ENCODE data around the gene PPDPF. TPM values are rescaled to one million over a fixed set of nuclear protein-coding genes. Genes with fewer than 3 reads are reported as not detected.

PPDPF gene
- total RNA-seq, 2 donors from 2014 or later: 138 to 185 TPM

GRCh38 chr20:63544958-63545516, 24.5 kb downstream of the PPDPF start:
- Histone ChIP-seq H3K4me3 (no peak overlapping the region), H3K4me1 (no peaks in the 10 kb centered on the region), H3K27ac (no peak overlapping the region), H3K36me3 (no peaks in the 10 kb centered on the region), H3K27me3 (no peaks in the 10 kb centered on the region), H3K9me3 (no peaks in the 10 kb centered on the region)
- no peak for DNase-seq (ENCODE audit: low spot score)
- no peak for TF ChIP-seq CTCF (IDR thresholded peaks at IDR 0.05)

GRCh38 chr20:63545814-63546213, 25.2 kb downstream of the PPDPF start:
- TF ChIP-seq CTCF (IDR thresholded peaks at IDR 0.05): no peak
- no peaks in the 10 kb centered on the region for H3K4me1 ChIP-seq
- no peak overlapping the region for H3K27ac ChIP-seq
- no peak overlapping the region for H3K4me3 ChIP-seq
- no peaks in the 10 kb centered on the region for H3K9me3 ChIP-seq
- no peaks in the 10 kb centered on the region for H3K36me3 ChIP-seq
- no peak for DNase-seq (ENCODE audit: low spot score)
- no peaks in the 10 kb centered on the region for H3K27me3 ChIP-seq

GRCh38 chr20:63546256-63546955, 25.8 kb downstream of the PPDPF start:
- H3K27ac ChIP-seq: no peak overlapping the region
- H3K36me3 ChIP-seq: no peaks in the 10 kb centered on the region
- TF ChIP-seq CTCF (IDR thresholded peaks at IDR 0.05): no peak
- DNase-seq (ENCODE audit: low spot score): no peak
- no peaks in the 10 kb centered on the region for H3K4me1 ChIP-seq
- no peaks in the 10 kb centered on the region for H3K9me3 ChIP-seq
- H3K27me3 ChIP-seq: no peaks in the 10 kb centered on the region
- H3K4me3 ChIP-seq: no peak overlapping the region

GRCh38 chr20:63546956-63547724, 26.6 kb downstream of the PPDPF start:
- Histone ChIP-seq H3K4me1 (no peaks in the 10 kb centered on the region), H3K9me3 (no peaks in the 10 kb centered on the region), H3K27ac (no peak overlapping the region), H3K4me3 (no peak overlapping the region), H3K36me3 (no peaks in the 10 kb centered on the region), H3K27me3 (no peaks in the 10 kb centered on the region)
- no peak for DNase-seq (ENCODE audit: low spot score)
- TF ChIP-seq CTCF (IDR thresholded peaks at IDR 0.05): no peak

- H3K36me3 ChIP-seq: no peaks in the 10 kb centered on the region
- peaks cover 0 to 1% of the 10 kb centered on the region in 2 donors for H3K4me1 ChIP-seq
- DNase-seq (ENCODE audit: low spot score): no peak
- TF ChIP-seq CTCF (IDR thresholded peaks at IDR 0.05): no peak
- no peaks in the 10 kb centered on the region for H3K27me3 ChIP-seq
- no peak within 1 kb of the TSS for H3K27ac ChIP-seq
- no peaks in the 10 kb centered on the region for H3K9me3 ChIP-seq
- no peak within 1 kb of the TSS for H3K4me3 ChIP-seq
Measured at GRCh38 chr20:63547725-63548480, 27.3 kb downstream of the PPDPF start, which contains the start of gene SRMS. Gene SRMS (minus strand): TSS chr20:63547749. CDS start chr20:63547463, 286 bp downstream.

All from right atrium auricular region (tissue), 2 donors.